ENCODE data around the gene DMC1.

GRCh38 chr22:38501797-38502672 is 67.9 kb downstream of the DMC1 start:
- TF ChIP-seq CTCF (IDR thresholded peaks at IDR 0.05; ENCODE audit: extremely low read depth in 1 of 2, insufficient read depth in 1 of 2, low read depth in 1 of 2, low read length in 2 of 2) (no peak), EZH2 (IDR thresholded peaks at IDR 0.05; ENCODE audit: borderline replicate concordance, low read depth, low read length, severe bottlenecking) (no peak), POLR2AphosphoS5 (IDR thresholded peaks at IDR 0.05; ENCODE audit: insufficient read depth, low read depth, low read length) (no peak), POLR2A (IDR thresholded peaks at IDR 0.05; ENCODE audit: low read depth, low read length) (no peak), JUN (IDR thresholded peaks at IDR 0.05; ENCODE audit: borderline replicate concordance, insufficient read depth, insufficient read length, low read depth) (no peak)

Measured in endothelial cell of umbilical vein (primary cell).